Activated T-helper 1 cell treated with anti-CD3 and anti-CD28 coated beads, Interleukin-12 subunit alpha, Interleukin-12 subunit beta, Interleukin-2, Interleukin-4 antibody, amounts not matched to agents 30 ng/mL and 10 ng/mL and 1 ng/mL, durations not matched to agents 14 hours and 24 hours and 36 hours (primary cell): ENCODE measurements around the gene GAS2L1. TPM values are rescaled to one million over a fixed set of nuclear protein-coding genes. Genes with fewer than 3 reads are reported as not detected.
"Not testable (repeated sequence)": the region's sequence is repeated elsewhere in the genome, so short reads cannot be mapped to it uniquely, and the experiment has no call there.

Experiments
- DNase-seq: peaks from one replicate; pipeline ENCODE4 v3.0.0; 2021; ENCODE audit warnings: low spot score
- H3K27ac Mint-ChIP-seq: one replicate; pipeline ENCODE4 v1.8.0; 2021; ENCODE audit warnings: mild to moderate bottlenecking, mixed read lengths
- H3K27me3 Mint-ChIP-seq: one replicate; pipeline ENCODE4 v1.8.0; 2022; ENCODE audit warnings: mild to moderate bottlenecking, moderate library complexity, mixed read lengths; ENCODE audit not compliant: insufficient read depth
- H3K36me3 Mint-ChIP-seq: one replicate; pipeline ENCODE4 v1.8.0; 2021; ENCODE audit warnings: low read depth, mixed read lengths
- H3K4me1 Mint-ChIP-seq: one replicate; pipeline ENCODE4 v1.8.0; 2021; ENCODE audit warnings: low read depth, mixed read lengths
- H3K4me3 Mint-ChIP-seq: one replicate; pipeline ENCODE4 v1.8.0; 2021; ENCODE audit warnings: mild to moderate bottlenecking, moderate library complexity, mixed read lengths
- H3K9me3 Mint-ChIP-seq: one replicate; pipeline ENCODE4 v1.8.0; 2021; ENCODE audit warnings: mixed read lengths
- intact Hi-C: fragments of 100-400 bp; cut with micrococcal nuclease; formaldehyde crosslinking; loops from one replicate; pipeline ENCODE4 v1.15.1; 2024
- total RNA-seq: library from RNA; stranded (reverse); gene quantifications from 2 replicates; pipeline ENCODE4 v1.2.3, GENCODE V29; 2022

GAS2L1 gene
- total RNA-seq, 1 donor from 2014 or later: 2.6 TPM

DNA sequence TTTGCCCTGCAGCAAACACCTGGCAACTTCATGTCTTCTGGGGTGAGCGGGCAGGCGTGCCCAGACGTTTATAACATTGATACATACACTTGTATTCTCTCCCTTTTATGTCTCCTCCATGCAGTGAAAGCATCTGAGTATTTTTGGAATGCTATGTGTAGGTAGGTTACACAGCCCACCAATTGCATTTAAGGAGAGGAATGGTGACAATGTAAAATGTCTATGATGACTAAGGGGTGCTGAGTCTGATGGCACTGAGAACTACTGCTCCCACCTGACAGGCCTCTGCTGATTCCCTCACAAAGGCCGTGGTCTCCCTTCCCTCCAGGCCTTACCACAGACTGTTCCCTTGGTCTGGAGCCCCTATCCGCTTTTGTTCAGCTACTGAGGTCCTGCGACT lies 31.9 kb downstream of the GAS2L1 start:
- no peak overlapping the region for H3K27ac Mint-ChIP-seq
- H3K4me3 Mint-ChIP-seq: no peak overlapping the region
- H3K9me3 Mint-ChIP-seq: no peaks in the 10 kb centered on the region
- no peaks in the 10 kb centered on the region for H3K4me1 Mint-ChIP-seq
- no peaks in the 10 kb centered on the region for H3K27me3 Mint-ChIP-seq
- H3K36me3 Mint-ChIP-seq: peaks cover 35% of the 10 kb centered on the region
- no peak for DNase-seq
- intact Hi-C loops: no loop called here

DNA sequence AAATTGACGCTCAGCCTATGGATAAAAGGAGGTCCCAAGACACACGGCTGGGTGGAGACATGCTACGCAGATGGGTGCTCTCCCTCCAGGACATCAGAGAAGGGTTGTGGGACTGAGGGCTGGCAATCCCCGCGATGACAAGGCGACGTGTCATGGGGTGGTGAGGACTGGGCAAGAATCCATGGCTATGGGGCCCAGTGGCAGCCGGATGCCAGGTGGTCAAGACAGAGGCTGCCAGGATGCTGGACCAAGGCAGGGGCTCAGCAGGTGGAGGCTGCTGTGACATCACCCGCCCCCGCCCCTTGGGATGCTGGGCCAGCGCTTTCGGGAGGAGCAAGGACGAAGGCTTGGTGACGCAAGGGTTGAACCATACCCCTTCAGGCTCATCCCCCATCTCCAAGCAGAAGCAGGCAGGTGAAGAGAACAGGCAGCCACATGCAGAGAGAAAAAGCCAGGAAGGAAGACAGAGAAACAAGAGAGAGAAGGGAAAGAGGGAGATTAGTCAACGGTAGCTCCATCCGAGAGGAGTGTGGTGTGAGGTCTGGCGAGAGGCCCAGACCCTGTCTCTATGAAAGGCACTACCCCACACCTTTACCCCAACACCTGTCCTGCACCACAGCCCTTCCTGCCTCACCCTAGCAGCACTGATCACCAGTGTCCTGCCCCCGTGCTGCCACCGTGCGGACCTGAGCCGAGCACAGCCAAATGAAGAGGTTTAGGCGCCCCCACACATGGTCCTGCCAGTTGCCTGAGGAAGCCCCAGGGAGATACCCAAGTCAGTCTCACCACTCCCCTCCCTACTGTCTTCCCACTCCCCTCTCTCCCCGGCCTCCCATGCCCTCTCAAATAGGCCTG lies 33.2 kb downstream of the GAS2L1 start:
- no peak for DNase-seq
- no peaks in the 10 kb centered on the region for H3K27me3 Mint-ChIP-seq
- no peak overlapping the region for H3K4me3 Mint-ChIP-seq
- H3K9me3 Mint-ChIP-seq: no peaks in the 10 kb centered on the region
- H3K27ac Mint-ChIP-seq: no peak overlapping the region
- intact Hi-C loops: no loop called here
- no peaks in the 10 kb centered on the region for H3K4me1 Mint-ChIP-seq
- peaks cover 37% of the 10 kb centered on the region for H3K36me3 Mint-ChIP-seq

DNA sequence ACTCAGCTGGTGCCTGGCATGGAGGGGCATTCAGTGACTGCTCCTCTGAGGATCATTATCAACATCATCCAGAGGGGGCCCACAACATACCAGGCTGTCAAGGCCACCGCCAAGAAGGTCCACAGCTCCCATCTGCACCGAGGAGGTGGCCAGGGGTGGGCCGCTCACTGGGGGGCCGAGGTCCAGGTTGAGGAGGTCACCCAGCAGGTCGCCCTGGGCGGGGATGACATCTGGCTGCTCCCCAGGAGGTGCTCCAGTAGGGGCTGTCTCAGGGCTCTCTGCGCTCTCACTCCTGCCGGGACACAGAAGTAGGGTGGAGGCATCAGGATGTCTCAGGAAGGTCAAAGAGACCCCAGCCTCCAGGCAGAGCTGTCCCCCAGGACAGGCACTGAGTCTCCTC lies 34.1 kb downstream of the GAS2L1 start:
- no peaks in the 10 kb centered on the region for H3K4me1 Mint-ChIP-seq
- intact Hi-C loops: no loop called here

DNA sequence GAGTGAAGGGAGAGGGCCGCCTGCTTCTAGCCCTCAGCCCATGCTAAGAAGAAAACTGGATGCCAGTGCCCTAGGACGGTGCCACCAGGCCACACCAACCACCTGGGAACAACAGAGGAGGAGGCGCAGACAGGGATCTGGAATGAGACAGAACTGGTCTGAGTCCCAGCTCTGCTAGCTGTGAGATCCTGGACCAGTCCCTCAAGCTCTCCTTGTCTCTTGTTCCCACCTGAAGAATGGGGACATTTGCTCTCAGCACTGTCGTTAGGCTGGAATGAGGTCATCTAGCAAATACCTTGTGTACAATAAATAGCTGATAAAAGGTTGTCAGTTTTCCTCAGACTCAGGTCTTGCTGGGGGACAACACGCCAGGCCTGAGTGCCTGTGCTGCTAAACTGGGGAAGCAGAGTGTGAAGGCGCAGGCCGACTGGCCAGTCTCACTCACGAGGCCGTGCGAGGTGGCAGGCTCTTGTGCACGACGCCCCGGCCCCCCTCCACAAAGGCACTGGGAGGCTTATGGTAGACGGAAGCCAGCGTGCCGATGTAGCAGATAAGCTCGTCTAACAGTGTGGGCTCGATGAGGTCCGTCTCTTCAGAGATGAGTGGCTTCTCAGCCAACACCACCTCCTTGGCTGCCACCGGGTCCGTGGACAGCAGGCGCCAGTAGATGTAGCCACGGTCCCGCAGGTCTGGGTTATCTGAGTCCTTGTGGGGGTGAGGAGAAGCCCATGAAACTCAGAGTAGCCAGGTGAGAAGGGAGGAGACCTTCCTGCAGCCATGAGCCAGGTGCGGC lies 34.8 kb downstream of the GAS2L1 start:
- Mint-ChIP-seq H3K27me3 (no peaks in the 10 kb centered on the region), H3K27ac (no peak overlapping the region), H3K9me3 (no peaks in the 10 kb centered on the region), H3K36me3 (peaks cover 43% of the 10 kb centered on the region), H3K4me1 (no peaks in the 10 kb centered on the region), H3K4me3 (no peak overlapping the region)
- intact Hi-C loops: no loop called here
- DNase-seq: no peak

More for the DNA sequence above, 34.1 kb downstream of the GAS2L1 start:
- Mint-ChIP-seq H3K27ac (no peak overlapping the region), H3K27me3 (no peaks in the 10 kb centered on the region), H3K36me3 (peaks cover 38% of the 10 kb centered on the region), H3K4me3 (no peak overlapping the region), H3K9me3 (no peaks in the 10 kb centered on the region)
- no peak for DNase-seq

DNA sequence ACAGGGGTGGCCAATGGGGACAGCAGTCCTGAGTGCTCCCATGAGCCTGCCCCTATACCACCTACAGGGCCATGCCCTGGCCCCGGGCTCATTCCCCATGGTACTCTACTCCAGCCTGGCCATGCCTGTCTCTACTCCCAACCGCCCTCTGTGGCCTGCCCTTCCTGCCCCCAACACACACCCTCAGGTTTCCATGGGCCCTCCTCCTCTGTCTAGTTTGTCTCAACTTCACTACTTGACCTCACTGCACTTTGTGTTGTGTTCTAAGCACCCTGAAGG lies 35.3 kb downstream of the GAS2L1 start:
- Mint-ChIP-seq H3K27ac (no peak overlapping the region), H3K9me3 (no peaks in the 10 kb centered on the region), H3K4me1 (no peaks in the 10 kb centered on the region), H3K27me3 (no peaks in the 10 kb centered on the region), H3K36me3 (peaks cover 44% of the 10 kb centered on the region), H3K4me3 (no peak overlapping the region)
- intact Hi-C loops: no loop called here
- no peak for DNase-seq

DNA sequence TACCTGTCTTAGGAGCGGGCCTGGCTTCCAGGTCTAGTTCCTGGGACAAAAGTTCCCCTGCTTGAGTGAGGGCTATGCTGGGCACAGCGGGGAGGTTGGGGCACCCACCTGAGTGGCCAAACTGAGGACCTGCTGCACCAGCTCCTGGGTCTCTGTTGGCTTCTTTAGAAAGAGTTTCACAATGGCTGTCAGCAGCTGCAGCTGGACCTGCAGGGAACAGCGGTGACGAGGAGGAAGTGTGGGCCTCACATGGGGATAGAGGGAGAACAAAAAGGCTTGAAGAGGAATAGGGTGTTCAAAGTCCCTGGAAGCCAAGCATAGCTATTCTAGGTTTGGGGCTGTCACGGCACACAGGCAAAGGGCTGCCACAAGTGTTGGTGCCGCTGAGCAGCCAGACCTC lies 35.7 kb downstream of the GAS2L1 start:
- no peak overlapping the region for H3K27ac Mint-ChIP-seq
- no peaks in the 10 kb centered on the region for H3K27me3 Mint-ChIP-seq
- no peaks in the 10 kb centered on the region for H3K4me1 Mint-ChIP-seq
- intact Hi-C loops: no loop called here
- H3K4me3 Mint-ChIP-seq: no peak overlapping the region
- peaks cover 45% of the 10 kb centered on the region for H3K36me3 Mint-ChIP-seq
- no peaks in the 10 kb centered on the region for H3K9me3 Mint-ChIP-seq
- no peak for DNase-seq

DNA sequence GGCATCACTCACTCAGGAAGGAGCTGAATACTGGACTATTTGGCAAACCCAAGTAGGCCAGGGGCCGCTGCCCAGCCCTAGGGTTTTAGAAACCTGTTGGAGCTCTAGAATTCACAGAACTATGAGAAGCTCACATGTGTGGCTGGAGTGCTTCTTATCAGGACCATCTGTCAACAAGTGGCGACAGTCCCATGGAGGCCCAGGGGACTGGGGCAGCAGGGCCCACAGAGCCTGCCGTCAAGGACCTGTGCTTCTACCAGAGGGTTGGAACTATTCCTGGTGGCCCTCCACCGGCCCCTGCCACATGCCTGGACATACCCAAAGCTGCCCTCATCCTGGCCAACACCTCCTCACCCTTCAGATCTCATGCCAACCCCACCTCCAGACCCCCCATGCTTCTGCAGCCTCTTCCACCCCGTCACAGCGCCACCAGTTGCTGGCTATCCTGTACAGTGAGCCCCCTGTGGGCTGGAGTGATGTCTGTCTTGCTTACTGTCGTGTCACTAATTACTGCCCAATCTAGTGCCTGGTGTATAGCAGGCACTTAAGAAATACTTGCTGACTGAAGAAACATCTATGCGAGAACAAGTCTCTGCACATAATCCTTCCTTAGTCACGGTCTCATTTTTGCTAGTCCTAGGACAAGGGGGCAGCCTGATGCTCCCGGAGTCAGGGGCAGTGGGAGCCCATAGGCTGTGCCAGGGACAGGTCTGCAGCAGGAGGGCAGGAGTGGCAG lies 36.3 kb downstream of the GAS2L1 start:
- H3K4me3 Mint-ChIP-seq: no peak overlapping the region
- no peaks in the 10 kb centered on the region for H3K4me1 Mint-ChIP-seq
- no peak overlapping the region for H3K27ac Mint-ChIP-seq
- H3K36me3 Mint-ChIP-seq: peaks cover 45% of the 10 kb centered on the region
- no peaks in the 10 kb centered on the region for H3K27me3 Mint-ChIP-seq
- intact Hi-C loops: no loop called here
- H3K9me3 Mint-ChIP-seq: no peaks in the 10 kb centered on the region
- DNase-seq: no peak

DNA sequence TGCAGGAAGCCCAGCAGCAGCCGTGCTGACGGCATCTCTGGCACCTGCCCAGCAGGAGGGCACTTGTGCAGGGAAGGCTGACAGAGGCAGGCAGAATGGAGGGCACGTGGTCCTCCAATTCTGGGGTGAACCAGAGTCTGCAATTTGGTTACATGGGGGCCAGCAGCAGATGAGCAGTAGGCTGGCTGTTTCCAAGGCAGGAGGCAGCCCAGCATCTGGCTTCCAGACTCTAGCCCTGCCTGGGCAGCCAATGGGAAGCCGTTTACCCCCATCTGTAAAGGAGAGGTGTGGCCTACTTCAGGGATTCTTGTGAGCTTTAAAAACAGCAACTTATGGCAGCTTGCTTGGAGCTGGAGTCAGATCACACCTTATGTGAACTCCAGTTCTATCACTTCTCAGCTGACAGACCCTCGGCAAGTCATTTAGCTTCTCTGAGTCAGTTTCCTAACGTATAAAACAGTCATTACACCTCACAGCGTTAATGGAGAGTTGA lies 36.9 kb downstream of the GAS2L1 start:
- intact Hi-C loops: no loop called here
- H3K4me3 Mint-ChIP-seq: no peak overlapping the region
- H3K36me3 Mint-ChIP-seq: peaks cover 48% of the 10 kb centered on the region
- H3K27ac Mint-ChIP-seq: no peak overlapping the region
- no peaks in the 10 kb centered on the region for H3K4me1 Mint-ChIP-seq
- H3K9me3 Mint-ChIP-seq: no peaks in the 10 kb centered on the region
- no peaks in the 10 kb centered on the region for H3K27me3 Mint-ChIP-seq
- no peak for DNase-seq

DNA sequence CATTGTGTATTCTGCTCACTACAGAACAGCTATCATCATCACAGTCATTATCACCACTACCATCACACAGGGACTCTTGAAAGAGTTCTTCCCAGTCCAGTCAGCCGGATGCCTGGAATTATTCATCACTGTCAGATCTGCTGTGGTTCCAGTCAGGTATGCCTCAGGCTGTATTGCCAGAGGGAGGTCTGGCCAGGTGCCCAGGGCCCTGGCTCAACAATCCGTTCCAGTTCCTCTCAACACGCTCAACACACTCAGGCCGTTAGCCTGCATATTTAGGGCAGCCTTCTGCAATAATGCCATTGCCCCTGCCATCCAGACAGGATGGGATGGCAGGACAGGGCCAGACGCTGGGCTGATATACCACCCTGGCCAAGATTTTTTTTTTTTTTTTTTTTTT lies 37.7 kb downstream of the GAS2L1 start:
- no peak for DNase-seq
- H3K27ac Mint-ChIP-seq: no peak overlapping the region
- no peaks in the 10 kb centered on the region for H3K4me1 Mint-ChIP-seq
- H3K27me3 Mint-ChIP-seq: no peaks in the 10 kb centered on the region
- H3K4me3 Mint-ChIP-seq: no peak overlapping the region
- peaks cover 47% of the 10 kb centered on the region for H3K36me3 Mint-ChIP-seq
- intact Hi-C loops: no loop called here
- H3K9me3 Mint-ChIP-seq: no peaks in the 10 kb centered on the region

DNA sequence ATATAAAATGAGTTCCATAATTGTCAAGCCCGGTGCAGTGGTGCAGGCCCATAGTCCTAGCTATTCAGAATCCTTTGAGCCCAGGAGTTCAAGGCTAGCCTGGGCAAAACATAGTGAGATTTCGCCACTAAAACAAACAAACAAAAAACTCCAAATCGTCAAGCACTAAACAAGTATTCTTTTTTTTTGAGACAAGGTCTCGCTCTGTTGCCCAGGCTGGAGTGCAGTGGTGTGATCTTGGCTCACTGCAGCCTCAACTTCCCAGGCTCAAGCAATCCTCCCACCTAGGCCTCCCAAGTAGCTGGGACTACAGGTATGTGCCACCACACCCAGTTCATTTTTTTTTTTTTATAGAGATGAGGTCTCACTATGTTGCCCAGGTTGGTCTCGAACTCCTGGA lies 38.4 kb downstream of the GAS2L1 start:
- H3K9me3 Mint-ChIP-seq, H3K27me3 Mint-ChIP-seq, H3K4me1 Mint-ChIP-seq, H3K4me3 Mint-ChIP-seq, H3K27ac Mint-ChIP-seq, DNase-seq, intact Hi-C loops: not testable (repeated sequence)
- H3K36me3 Mint-ChIP-seq: peaks cover 41% of the 10 kb centered on the region

DNA sequence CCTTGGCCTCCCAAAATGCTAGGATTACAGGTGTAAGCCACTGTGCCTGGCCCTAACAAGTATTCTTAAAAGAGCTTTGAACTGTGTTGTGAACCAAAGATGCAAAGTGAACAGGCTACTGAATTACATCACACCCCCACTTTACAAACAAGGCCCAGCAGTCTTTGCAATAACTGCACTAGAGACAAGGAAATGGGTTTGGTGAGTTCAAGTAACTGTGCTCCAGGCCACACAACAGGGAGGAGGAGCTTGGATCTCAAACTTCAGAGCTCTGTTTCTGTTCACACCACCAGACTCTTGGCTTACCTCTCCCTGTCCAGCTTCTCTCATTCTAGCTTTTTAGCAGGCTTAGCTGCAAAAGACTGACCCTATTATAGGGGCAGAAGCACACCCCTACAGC lies 39.5 kb downstream of the GAS2L1 start:
- no peaks in the 10 kb centered on the region for H3K4me1 Mint-ChIP-seq
- H3K4me3 Mint-ChIP-seq: no peak overlapping the region
- no peak overlapping the region for H3K27ac Mint-ChIP-seq
- no peak for DNase-seq
- H3K9me3 Mint-ChIP-seq: no peaks in the 10 kb centered on the region
- intact Hi-C loops: no loop called here
- H3K27me3 Mint-ChIP-seq: no peaks in the 10 kb centered on the region
- peaks cover 44% of the 10 kb centered on the region for H3K36me3 Mint-ChIP-seq

DNA sequence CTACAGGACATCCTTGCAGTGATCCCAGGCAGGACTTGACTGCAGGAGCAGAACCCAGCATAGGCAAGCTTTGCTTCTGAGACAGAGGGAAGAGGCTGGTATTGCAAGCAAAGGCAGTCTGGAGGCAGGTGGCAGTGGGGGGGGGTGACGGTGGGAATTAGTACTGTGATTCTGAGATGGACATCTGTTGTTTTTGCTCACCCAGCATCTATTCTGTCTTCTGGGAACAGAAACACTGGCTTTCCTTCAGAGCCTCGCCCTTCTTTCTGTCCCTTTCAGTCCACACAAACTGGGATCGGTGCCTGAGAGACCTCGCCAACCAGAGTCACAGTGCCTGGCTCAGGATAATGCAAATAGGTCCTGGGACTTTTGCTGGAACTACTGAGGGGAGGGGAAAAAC lies 40.2 kb downstream of the GAS2L1 start:
- H3K36me3 Mint-ChIP-seq: peaks cover 50% of the 10 kb centered on the region
- H3K4me1 Mint-ChIP-seq: no peaks in the 10 kb centered on the region
- no peak for DNase-seq
- H3K9me3 Mint-ChIP-seq: no peaks in the 10 kb centered on the region
- H3K27me3 Mint-ChIP-seq: no peaks in the 10 kb centered on the region
- intact Hi-C loops: no loop called here
- no peak overlapping the region for H3K27ac Mint-ChIP-seq
- no peak overlapping the region for H3K4me3 Mint-ChIP-seq

DNA sequence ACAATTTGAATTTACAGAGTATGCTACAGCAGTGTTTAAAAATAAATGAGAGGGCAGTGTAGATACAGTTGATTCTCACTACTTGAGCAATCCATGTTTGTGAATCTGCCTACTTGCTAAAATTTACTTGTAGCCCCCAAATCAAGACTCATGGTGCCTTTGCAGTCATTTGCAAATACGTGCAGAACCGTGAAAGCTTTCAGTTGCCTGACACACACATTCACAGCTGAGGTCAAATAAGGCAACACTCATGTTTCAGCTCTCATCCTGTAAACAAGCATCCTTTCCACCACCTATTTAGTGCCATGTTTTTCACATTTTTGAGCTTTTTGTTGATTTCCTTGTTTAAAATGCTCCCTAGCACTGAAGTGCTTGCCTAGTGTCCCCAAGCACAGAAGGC lies 41.6 kb downstream of the GAS2L1 start:
- no peaks in the 10 kb centered on the region for H3K27me3 Mint-ChIP-seq
- H3K4me1 Mint-ChIP-seq: no peaks in the 10 kb centered on the region
- intact Hi-C loops: no loop called here
- no peaks in the 10 kb centered on the region for H3K9me3 Mint-ChIP-seq
- no peak overlapping the region for H3K4me3 Mint-ChIP-seq
- no peak for DNase-seq
- no peak overlapping the region for H3K27ac Mint-ChIP-seq
- peaks cover 41% of the 10 kb centered on the region for H3K36me3 Mint-ChIP-seq
